GM19468 (cell line): ENCODE measurements around the gene CHCHD3.

ENCODE experiments used
- ATAC-seq: cut with Tn5 transposase; IDR thresholded peaks from one replicate; pipeline ENCODE4 v1.9.1; 2021; ENCODE audit warnings: mild to moderate bottlenecking, moderate library complexity, moderate number of reproducible peaks; ENCODE audit not compliant: unreplicated experiment; ENCODE audit errors: extremely low read depth

The CHCHD3 gene

GRCh38 chr7:132791036-132791435 is 290.9 kb downstream of the CHCHD3 start:
- no peak for ATAC-seq

GRCh38 chr7:132790104-132790503 is 291.8 kb downstream of the CHCHD3 start:
- ATAC-seq = no peak

- ATAC-seq = no peak
Measured at GRCh38 chr7:132789281-132789680, 292.6 kb downstream of the CHCHD3 start.

DNA sequence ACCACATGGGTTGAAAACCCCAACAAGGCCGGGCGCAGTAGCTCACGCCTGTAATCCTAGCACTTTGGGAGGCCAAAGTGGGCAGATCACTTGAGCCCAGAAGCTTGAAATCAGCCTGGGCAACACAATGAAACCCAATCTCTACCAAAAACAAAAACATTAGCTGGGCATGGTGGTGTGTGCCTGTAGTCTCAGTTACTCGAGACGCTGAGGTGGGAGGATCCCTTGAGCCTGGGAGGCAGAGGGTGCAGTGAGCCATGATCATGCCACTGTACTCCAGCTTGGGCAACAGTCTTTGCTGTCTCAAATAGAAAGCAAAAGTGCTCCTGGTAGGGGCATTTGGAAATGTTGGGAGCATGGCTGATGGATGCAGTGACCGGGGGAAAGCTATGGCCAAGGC is 296.0 kb downstream of the CHCHD3 start:
- ATAC-seq = no peak

DNA sequence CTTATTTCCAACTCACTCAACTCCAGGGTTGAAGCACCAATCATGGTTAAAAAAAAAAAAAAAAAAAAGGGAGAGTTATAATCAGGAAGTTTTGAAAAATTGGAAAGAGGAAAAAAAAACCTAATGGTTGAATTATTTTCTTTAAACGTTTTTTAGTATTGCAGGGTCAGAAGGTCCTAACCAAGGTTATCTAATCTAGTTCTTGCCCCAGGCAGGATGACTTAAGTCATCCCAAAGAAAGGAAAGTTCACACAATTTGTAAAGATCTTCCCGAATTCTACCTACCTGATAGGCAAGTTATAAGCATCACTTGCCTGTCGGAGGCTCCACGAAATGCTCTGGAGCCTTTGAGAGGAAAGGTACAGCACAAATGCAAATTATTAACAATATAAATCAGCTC is 297.5 kb downstream of the CHCHD3 start:
- ATAC-seq = no peak

- ATAC-seq = no peak
Measured at GRCh38 chr7:132783824-132784223, 298.1 kb downstream of the CHCHD3 start.

- ATAC-seq = no peak
Measured at GRCh38 chr7:132782777-132783640, 298.9 kb downstream of the CHCHD3 start.

DNA sequence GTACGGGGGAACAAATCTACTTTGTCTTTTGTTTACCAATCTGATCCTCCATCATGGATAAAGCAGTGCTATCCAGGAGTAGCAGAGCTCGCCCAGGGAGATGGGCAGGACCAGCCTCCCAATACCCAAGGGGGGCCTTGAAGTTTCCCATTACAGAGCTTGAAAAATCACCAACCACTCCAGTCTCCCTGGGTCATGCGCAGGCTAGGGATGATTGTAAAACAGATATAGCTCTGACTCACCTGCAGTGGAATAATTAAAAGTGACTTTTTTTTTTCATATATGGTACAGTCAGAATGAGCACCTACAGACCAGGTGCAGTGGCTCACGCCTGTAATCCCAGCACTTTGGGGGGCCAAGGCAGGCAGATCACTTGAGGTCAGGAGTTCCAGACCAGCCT is 301.1 kb downstream of the CHCHD3 start:
- ATAC-seq = no peak

- no peak for ATAC-seq
Measured at GRCh38 chr7:132779164-132779563, 302.7 kb downstream of the CHCHD3 start.

GRCh38 chr7:132778761-132779160 is 303.1 kb downstream of the CHCHD3 start:
- no peak for ATAC-seq

GRCh38 chr7:132777956-132778355 is 303.9 kb downstream of the CHCHD3 start:
- no peak for ATAC-seq

DNA sequence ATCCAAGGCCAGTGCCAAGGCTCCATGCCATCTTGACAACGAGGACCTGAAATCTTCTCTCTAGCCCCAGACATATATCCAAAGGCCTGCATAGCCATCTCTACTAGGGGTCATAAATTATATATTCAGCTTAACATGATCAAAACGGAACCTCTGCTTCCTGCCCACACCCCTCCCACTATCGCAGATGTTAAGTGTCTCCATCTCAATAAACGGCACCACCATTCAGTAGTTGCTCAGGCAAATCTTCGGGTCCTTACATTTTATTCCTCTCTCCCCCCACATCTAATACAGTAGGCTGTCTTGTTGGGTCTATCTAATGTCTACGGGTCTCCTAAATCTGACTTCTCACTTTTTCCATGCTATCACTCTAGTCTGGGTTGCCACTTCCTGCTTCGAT is 304.5 kb downstream of the CHCHD3 start:
- no peak for ATAC-seq

DNA sequence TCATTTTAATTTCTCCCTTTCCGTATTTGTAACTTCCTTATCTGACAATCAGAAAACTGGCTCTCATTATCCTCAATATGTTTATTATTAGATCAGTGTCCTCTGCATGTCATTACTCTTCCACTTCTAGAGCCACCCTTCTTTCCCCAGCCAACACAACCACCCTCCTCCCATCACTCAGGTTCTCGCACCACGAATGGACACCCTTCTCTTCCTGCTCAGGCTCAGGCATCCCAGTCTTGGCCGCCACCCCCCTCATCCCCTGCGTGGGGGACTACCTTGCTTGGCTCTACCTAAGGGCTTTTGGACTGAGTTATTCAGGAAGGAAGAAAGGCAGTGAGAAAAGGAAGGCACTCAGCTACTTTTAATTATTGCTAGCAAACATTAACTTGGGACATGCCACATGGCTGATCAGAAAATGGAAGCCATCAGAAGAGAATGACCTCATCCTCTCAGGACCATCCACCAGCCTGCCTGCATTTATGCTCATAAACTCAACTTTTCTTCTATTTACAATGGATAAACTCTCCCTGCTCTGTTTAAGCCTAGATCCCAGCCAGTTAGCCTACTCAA is 305.8 kb downstream of the CHCHD3 start:
- no peak for ATAC-seq

- no peak for ATAC-seq
Measured at GRCh38 chr7:132773527-132773956, 308.3 kb downstream of the CHCHD3 start.

DNA sequence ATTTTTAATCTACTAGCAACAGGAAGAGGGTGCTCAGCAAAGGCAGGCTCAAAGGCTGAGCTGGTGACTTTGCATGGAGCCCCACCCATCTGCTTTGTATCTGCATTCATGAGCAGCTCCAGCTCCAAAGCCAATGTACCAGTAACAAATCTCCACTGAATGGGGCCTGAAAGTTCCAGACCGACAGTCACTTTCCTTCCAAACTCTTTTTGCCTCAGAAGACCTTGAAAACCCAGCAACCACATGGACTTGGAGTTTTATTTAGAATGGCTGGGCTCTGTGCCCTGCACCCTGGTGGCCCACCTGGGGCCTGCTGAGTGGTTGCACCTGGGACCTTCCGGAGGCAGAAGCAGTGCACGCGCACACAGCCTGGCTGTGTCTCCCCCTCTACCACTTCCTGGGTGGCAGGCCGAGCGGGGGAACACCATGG is 310.6 kb downstream of the CHCHD3 start:
- no peak for ATAC-seq

DNA sequence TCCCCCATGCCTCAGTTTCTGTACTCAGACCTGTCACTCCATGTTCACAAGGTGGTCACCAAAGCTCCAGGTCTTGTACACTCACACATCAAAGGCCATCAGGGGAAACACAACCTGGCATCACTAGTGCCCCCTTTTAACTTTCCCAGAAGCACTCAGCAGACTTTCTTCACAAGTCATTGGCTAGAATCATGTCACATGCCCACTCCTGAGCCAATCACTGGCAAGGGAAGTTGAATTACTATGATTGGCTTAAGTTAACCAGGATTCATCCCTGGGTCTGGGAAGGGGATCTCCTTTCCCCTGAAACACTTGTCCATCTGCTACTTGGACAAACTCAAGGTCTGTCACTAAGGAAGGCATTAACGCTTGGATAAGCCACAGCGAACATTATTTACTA is 311.8 kb downstream of the CHCHD3 start:
- no peak for ATAC-seq

GRCh38 chr7:132769280-132769679 is 312.6 kb downstream of the CHCHD3 start:
- ATAC-seq = no peak

GRCh38 chr7:132768099-132768498 is 313.8 kb downstream of the CHCHD3 start:
- no peak for ATAC-seq

DNA sequence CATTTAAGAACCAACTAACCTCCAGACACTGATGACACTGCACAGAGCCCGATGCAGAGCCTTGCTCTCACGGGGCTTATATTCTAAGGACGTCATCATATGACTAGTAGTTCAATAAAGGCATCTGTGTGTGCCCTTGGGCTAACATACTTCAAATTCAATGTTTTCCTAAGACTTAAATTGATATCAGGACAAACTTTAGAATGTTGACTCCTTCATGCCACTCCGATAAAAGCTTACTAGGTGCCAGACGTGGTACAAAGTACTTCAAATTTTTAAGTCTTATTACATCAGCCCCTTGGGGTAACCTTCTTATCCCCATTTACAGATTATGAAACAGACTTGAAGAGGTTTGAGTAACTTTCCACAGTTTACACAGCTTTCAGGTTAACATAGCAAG is 314.5 kb downstream of the CHCHD3 start:
- ATAC-seq = no peak

DNA sequence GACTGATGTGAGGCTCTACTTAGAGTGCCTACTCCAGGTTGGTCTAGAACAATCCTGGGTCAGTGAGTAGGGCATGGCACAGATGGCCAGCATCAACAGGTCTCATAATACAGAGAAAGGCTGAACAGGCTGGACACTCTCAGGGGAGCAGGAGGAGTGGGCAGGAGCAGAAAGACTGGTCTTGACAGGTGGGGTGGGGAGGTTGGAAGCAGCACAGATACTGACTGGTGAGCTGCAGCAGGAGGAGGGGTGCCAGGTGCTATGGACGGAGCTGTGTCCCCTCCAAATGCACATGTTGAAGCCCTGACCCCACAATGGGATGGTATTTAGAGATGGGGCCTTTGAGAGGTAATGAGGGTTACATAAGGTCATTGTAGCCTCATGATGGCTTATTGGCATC is 315.2 kb downstream of the CHCHD3 start:
- ATAC-seq = no peak

DNA sequence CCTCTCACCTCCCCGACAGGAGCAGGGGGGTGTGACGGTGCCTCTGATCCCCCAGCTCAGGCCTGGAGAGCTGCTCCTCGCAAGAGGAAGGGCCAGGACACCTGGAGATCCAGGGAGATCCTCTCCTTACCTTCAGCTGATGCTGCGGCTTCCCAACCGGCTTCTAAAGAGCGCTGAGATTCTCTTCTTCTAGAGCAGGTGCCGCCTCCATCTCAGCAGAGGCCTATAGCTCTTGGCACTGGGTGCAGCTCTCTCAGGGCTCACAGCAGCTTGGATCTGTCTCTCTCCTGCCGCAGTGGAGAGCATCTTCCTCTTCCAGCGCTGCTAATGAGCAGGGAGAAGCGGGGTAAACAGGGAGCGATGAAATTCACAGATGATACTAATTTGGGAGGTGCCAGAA is 316.0 kb downstream of the CHCHD3 start:
- ATAC-seq = no peak

GRCh38 chr7:132764762-132765161 is 317.1 kb downstream of the CHCHD3 start:
- ATAC-seq = no peak
